ENCODE data around the gene HERC4. TPM values are rescaled to one million over a fixed set of nuclear protein-coding genes. Genes with fewer than 3 reads are reported as not detected.

The HERC4 gene
- total and polyA plus RNA-seq, 9 of the 15 experiments (the other 6 are each of a cell fraction or from before 2014, with no cell fraction given), result 12.5 to 33.5 (median 22.8) TPM

DNA sequence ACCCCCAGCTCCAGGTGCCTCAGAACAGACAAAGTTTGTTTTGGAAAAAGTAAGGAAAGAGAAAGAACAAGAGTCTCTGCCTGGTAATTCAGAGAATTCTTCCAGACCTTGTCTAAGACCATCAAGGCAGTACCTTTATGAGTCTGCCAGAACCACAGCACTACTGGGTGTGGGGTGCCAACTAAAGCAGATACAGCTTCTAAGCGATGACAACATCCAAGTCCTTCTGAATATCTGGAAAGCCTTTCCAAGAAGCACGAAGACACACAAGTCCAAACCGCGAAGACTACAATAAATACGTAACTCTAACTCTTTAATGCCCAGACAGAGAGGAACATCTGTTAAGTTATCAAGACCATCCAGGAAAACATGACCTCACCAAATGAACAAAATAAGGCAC lies 96.3 kb downstream of the HERC4 start (continued):
- TF ChIP-seq, protein P1, sequence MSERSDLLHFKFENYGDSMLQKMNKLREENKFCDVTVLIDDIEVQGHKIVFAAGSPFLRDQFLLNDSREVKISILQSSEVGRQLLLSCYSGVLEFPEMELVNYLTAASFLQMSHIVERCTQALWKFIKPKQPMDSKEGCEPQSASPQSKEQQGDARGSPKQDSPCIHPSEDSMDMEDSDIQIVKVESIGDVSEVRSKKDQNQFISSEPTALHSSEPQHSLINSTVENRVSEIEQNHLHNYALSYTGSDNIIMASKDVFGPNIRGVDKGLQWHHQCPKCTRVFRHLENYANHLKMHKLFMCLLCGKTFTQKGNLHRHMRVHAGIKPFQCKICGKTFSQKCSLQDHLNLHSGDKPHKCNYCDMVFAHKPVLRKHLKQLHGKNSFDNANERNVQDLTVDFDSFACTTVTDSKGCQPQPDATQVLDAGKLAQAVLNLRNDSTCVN (CRISPR knock-in tag; IDR thresholded peaks at IDR 0.05), result no peak

- POLR2A ChIA-PET, result interaction anchor here (0.5 to 1.0 kb wide), 3 partner anchors 8 to 77 kb away, joined by 3 read pairs; no protein-coding TSS in a partner anchor
- in situ Hi-C loops (cut with MboI), result no loop called here
- peaks cover 38% of the 10 kb centered on the region for H3K36me3 ChIP-seq (ENCODE audit: control insufficient read depth, insufficient read depth, low read length)
- TF ChIP-seq, protein P2, sequence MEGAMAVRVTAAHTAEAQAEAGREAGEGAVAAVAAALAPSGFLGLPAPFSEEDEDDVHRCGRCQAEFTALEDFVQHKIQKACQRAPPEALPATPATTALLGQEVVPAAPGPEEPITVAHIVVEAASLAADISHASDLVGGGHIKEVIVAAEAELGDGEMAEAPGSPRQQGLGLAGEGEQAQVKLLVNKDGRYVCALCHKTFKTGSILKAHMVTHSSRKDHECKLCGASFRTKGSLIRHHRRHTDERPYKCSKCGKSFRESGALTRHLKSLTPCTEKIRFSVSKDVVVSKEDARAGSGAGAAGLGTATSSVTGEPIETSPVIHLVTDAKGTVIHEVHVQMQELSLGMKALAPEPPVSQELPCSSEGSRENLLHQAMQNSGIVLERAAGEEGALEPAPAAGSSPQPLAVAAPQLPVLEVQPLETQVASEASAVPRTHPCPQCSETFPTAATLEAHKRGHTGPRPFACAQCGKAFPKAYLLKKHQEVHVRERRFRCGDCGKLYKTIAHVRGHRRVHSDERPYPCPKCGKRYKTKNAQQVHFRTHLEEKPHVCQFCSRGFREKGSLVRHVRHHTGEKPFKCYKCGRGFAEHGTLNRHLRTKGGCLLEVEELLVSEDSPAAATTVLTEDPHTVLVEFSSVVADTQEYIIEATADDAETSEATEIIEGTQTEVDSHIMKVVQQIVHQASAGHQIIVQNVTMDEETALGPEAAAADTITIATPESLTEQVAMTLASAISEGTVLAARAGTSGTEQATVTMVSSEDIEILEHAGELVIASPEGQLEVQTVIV (CRISPR knock-in tag; IDR thresholded peaks at IDR 0.05; ENCODE audit: borderline replicate concordance), result no peak
- TF ChIP-seq COPS2 (conservative IDR thresholded peaks at IDR 0.05) (no peak), NR2F6 (CRISPR knock-in tag; IDR thresholded peaks at IDR 0.05) (no peak), CSDE1 (IDR thresholded peaks at IDR 0.05) (no peak), ZNF431 (CRISPR knock-in tag; IDR thresholded peaks at IDR 0.05) (no peak), MLLT1 (IDR thresholded peaks at IDR 0.05) (no peak), DACH1 (IDR thresholded peaks at IDR 0.05; ENCODE audit: partially characterized antibody) (no peak), ATF4 (CRISPR knock-in tag; IDR thresholded peaks at IDR 0.05) (no peak), SP1 (CRISPR knock-in tag; IDR thresholded peaks at IDR 0.05) (no peak), ZNF143 (CRISPR knock-in tag; IDR thresholded peaks at IDR 0.05) (no peak), ZNF133 (CRISPR knock-in tag; IDR thresholded peaks at IDR 0.05) (no peak)
- TF ChIP-seq, protein P3, sequence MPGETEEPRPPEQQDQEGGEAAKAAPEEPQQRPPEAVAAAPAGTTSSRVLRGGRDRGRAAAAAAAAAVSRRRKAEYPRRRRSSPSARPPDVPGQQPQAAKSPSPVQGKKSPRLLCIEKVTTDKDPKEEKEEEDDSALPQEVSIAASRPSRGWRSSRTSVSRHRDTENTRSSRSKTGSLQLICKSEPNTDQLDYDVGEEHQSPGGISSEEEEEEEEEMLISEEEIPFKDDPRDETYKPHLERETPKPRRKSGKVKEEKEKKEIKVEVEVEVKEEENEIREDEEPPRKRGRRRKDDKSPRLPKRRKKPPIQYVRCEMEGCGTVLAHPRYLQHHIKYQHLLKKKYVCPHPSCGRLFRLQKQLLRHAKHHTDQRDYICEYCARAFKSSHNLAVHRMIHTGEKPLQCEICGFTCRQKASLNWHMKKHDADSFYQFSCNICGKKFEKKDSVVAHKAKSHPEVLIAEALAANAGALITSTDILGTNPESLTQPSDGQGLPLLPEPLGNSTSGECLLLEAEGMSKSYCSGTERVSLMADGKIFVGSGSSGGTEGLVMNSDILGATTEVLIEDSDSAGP (CRISPR knock-in tag; IDR thresholded peaks at IDR 0.05), result no peak
- TF ChIP-seq, protein P4, sequence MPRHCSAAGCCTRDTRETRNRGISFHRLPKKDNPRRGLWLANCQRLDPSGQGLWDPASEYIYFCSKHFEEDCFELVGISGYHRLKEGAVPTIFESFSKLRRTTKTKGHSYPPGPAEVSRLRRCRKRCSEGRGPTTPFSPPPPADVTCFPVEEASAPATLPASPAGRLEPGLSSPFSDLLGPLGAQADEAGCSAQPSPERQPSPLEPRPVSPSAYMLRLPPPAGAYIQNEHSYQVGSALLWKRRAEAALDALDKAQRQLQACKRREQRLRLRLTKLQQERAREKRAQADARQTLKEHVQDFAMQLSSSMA (CRISPR knock-in tag; IDR thresholded peaks at IDR 0.05), result no peak
Measured at GRCh38 chr10:67977251-67977650, 97.8 kb downstream of the HERC4 start.

More at GRCh38 chr10:67977251-67977650, 97.8 kb downstream of the HERC4 start:
- Histone ChIP-seq H3K4me2 (ENCODE audit: insufficient read depth, low read length) (no peak overlapping the region), H3K27me3 (ENCODE audit: control insufficient read depth in 2 of 2, insufficient read depth in 2 of 2, low read length in 2 of 2) (no peaks in the 10 kb centered on the region), H4K20me1 (replicated peaks; ENCODE audit: control insufficient read depth, insufficient read depth, low read length) (no peaks in the 10 kb centered on the region), H3K9me3 (replicated peaks; ENCODE audit: control insufficient read depth, insufficient read depth, low read depth, low read length) (no peaks in the 10 kb centered on the region), H3K9ac (ENCODE audit: insufficient read depth in 1 of 2, low read depth in 2 of 2, low read length in 2 of 2) (no peak overlapping the region), H3K9me1 (ENCODE audit: control insufficient read depth, insufficient read depth, low read length) (no peaks in the 10 kb centered on the region), H2AFZ (ENCODE audit: low read depth, low read length) (no peak overlapping the region), H3K79me2 (ENCODE audit: control insufficient read depth, insufficient read depth, low read length) (no peaks in the 10 kb centered on the region), H3K27ac (ENCODE audit: extremely low read depth, low read depth, low read length) (no peak overlapping the region), H3K4me3 (no peak overlapping the region), H3K4me1 (replicated peaks in 1 of 2; ENCODE audit: control insufficient read depth in 2 of 2, insufficient read depth in 2 of 2, low read length in 2 of 2) (no peaks in the 10 kb centered on the region)
- no peak for ATAC-seq
- intact Hi-C loops (cut with micrococcal nuclease), result no loop called here
- 33% methylated on average over 2 of the region's 2 CpGs for whole genome bisulfite sequencing (ENCODE audit: insufficient coverage, low coverage, missing lambda C conversion rate)
- CTCF ChIA-PET (ENCODE audit: low intra/inter-chr PET ratio), result no interaction called here
- BruUV-seq (replicated peaks), result no TSS peak
- DNase-seq (ENCODE audit: extremely low read depth in 1 of 4, low spot score in 3 of 4), result no peak
- no peak for FAIRE-seq
